HepG2 (cell line): Measurements from ENCODE around the gene FLYWCH1. TPM values are rescaled to one million over a fixed set of nuclear protein-coding genes. Genes with fewer than 3 reads are reported as not detected.

ENCODE experiments used
- ASH2L ChIP-seq: fragments of 300-600, 200-600 bp; sonication (generic); IDR thresholded peaks from 2 replicates; pipeline ENCODE4 v1.7.0; 2017; ENCODE audit warnings: low read depth, mild to moderate bottlenecking, moderate library complexity, mixed read lengths, low read length; ENCODE audit not compliant: insufficient read length
- BORCS8-MEF2B ChIP-seq: sonication (generic); formaldehyde crosslinking; IDR thresholded peaks from 2 replicates; pipeline ENCODE4 v1.8.0; 2022; ENCODE audit warnings: mild to moderate bottlenecking, missing genetic modification reagents
- ELF1 ChIP-seq: sonication (generic); formaldehyde crosslinking; IDR thresholded peaks from 2 replicates; pipeline ENCODE4 v1.4.0; 2020; ENCODE audit warnings: missing genetic modification reagents
- HNRNPK ChIP-seq: fragments of 200-400 bp; formaldehyde crosslinking; IDR thresholded peaks from 2 replicates; pipeline ENCODE4 v1.6.1; 2018; ENCODE audit warnings: low read length, low read depth, moderate library complexity, mild to moderate bottlenecking; ENCODE audit not compliant: poor library complexity, severe bottlenecking
- KLF9 ChIP-seq: IDR thresholded peaks from 2 replicates; pipeline ENCODE4 v1.6.1; 2016; ENCODE audit warnings: low read depth
- NAIF1 ChIP-seq: sonication (generic); formaldehyde crosslinking; IDR thresholded peaks from 2 replicates; pipeline ENCODE4 v1.5.0; 2020; ENCODE audit warnings: mild to moderate bottlenecking, missing genetic modification reagents, borderline replicate concordance
- NFIC ChIP-seq: IDR thresholded peaks from 2 replicates; pipeline ENCODE4 v1.6.1; 2012; ENCODE audit warnings: mild to moderate bottlenecking, low read length, inconsistent platforms
- PHF20 ChIP-seq: sonication (generic); formaldehyde crosslinking; IDR thresholded peaks from 2 replicates; pipeline ENCODE4 v1.5.0; 2020; ENCODE audit warnings: mild to moderate bottlenecking, missing genetic modification reagents
- PLRG1 ChIP-seq: fragments of 450-650 bp; conservative IDR thresholded peaks from 2 replicates; pipeline ENCODE4 v1.6.1; 2016
- PRDM15 ChIP-seq: sonication (generic); formaldehyde crosslinking; IDR thresholded peaks from 2 replicates; pipeline ENCODE4 v1.4.0; 2020; ENCODE audit warnings: missing genetic modification reagents
- RNF219 ChIP-seq: sonication (generic); formaldehyde crosslinking; IDR thresholded peaks from 2 replicates; pipeline ENCODE4 v1.5.0; 2020; ENCODE audit warnings: mild to moderate bottlenecking, missing genetic modification reagents
- THRA ChIP-seq: sonication (generic); formaldehyde crosslinking; IDR thresholded peaks from 2 replicates; pipeline ENCODE4 v1.4.0; 2020; ENCODE audit warnings: missing genetic modification reagents, borderline replicate concordance
- XBP1 ChIP-seq: sonication (generic); formaldehyde crosslinking; IDR thresholded peaks from 2 replicates; pipeline ENCODE4 v1.5.0; 2020; ENCODE audit warnings: missing genetic modification reagents
- ZNF276 ChIP-seq: sonication (generic); formaldehyde crosslinking; IDR thresholded peaks from 2 replicates; pipeline ENCODE4 v1.4.0; 2020; ENCODE audit warnings: mild to moderate bottlenecking, low read depth, missing genetic modification reagents
- ZNF543 ChIP-seq: sonication (generic); formaldehyde crosslinking; IDR thresholded peaks from 2 replicates; pipeline ENCODE4 v1.4.0; 2020; ENCODE audit warnings: mild to moderate bottlenecking, missing genetic modification reagents
- ZNF724P ChIP-seq: sonication (generic); formaldehyde crosslinking; IDR thresholded peaks from 2 replicates; pipeline ENCODE4 v1.8.0; 2022; ENCODE audit warnings: missing genetic modification reagents, borderline replicate concordance
- ZSCAN29 ChIP-seq: sonication (generic); formaldehyde crosslinking; conservative IDR thresholded peaks from 2 replicates; pipeline ENCODE4 v1.4.0; 2020; ENCODE audit warnings: mild to moderate bottlenecking, missing genetic modification reagents
- polyA plus RNA-seq, 8 experiments: library from polyadenylated mRNA; depleted of rRNA in 3 of 8; stranded (reverse) in 7 of 8; unstranded in 1 of 8; fragments of >200 nt; fragmentation: Illumina TruSeq in 4 of 8; extraction: Trizol in 4 of 8; gene quantifications; 2 replicates each; pipeline versions ENCODE4 v1.2.1 to v1.2.3, GENCODE V29; 2011 to 2016; ENCODE audit warnings: low read depth in 4 of 8, missing spikeins in 1 of 8, mixed read lengths in 1 of 8; ENCODE audit not compliant: insufficient read depth in 1 of 8
- total RNA-seq, 5 experiments: library from RNA; depleted of rRNA; stranded (reverse); fragments of >200 nt; fragmentation: Illumina TruSeq; extraction: Trizol; gene quantifications; 2 replicates each; pipeline ENCODE4 v1.2.3, GENCODE V29; 2016; ENCODE audit warnings: low read depth in 1 of 5
- TF ChIP-seq, protein P1 (sequence below): sonication (generic); formaldehyde crosslinking; IDR thresholded peaks from 2 replicates; pipeline ENCODE4 v1.5.1; 2020; ENCODE audit warnings: missing genetic modification reagents, mild to moderate bottlenecking, borderline replicate concordance

FLYWCH1 gene
- total and polyA plus RNA-seq, 2 of the 13 experiments (the other 11 are each of a cell fraction or from before 2014, with no cell fraction given), result 7.3 to 12.4 TPM

GRCh38 chr16:2883458-2883908 lies 28.2 kb upstream of the FLYWCH1 start (continued):
- TF ChIP-seq PRDM15 (no peak), NFIC (no peak), ZNF276 (CRISPR knock-in tag) (0 out of 2 replicates have a peak, but pooled peaks have one; percentile 8), BORCS8-MEF2B (CRISPR knock-in tag) (no peak; the same call in 1 of the 2 replicates), ASH2L (peak; percentile 36), NAIF1 (CRISPR knock-in tag) (0 out of 2 replicates have a peak, but pooled peaks have one; percentile 51), KLF9 (CRISPR knock-in tag) (no peak), ZSCAN29 (no peak), XBP1 (no peak), HNRNPK (no peak), PLRG1 (no peak), RNF219 (CRISPR knock-in tag) (no peak; the same call in 1 of the 2 replicates), ZNF543 (CRISPR knock-in tag) (no peak; the same call in 1 of the 2 replicates), ELF1 (CRISPR knock-in tag) (no peak), ZNF724P (CRISPR knock-in tag) (no peak), PHF20 (CRISPR knock-in tag) (peak; percentile 6; the same call in 1 of the 2 replicates), THRA (no peak; the same call in 1 of the 2 replicates)
- TF ChIP-seq, protein P1, sequence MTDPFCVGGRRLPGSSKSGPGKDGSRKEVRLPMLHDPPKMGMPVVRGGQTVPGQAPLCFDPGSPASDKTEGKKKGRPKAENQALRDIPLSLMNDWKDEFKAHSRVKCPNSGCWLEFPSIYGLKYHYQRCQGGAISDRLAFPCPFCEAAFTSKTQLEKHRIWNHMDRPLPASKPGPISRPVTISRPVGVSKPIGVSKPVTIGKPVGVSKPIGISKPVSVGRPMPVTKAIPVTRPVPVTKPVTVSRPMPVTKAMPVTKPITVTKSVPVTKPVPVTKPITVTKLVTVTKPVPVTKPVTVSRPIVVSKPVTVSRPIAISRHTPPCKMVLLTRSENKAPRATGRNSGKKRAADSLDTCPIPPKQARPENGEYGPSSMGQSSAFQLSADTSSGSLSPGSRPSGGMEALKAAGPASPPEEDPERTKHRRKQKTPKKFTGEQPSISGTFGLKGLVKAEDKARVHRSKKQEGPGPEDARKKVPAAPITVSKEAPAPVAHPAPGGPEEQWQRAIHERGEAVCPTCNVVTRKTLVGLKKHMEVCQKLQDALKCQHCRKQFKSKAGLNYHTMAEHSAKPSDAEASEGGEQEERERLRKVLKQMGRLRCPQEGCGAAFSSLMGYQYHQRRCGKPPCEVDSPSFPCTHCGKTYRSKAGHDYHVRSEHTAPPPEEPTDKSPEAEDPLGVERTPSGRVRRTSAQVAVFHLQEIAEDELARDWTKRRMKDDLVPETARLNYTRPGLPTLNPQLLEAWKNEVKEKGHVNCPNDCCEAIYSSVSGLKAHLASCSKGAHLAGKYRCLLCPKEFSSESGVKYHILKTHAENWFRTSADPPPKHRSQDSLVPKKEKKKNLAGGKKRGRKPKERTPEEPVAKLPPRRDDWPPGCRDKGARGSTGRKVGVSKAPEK (CRISPR knock-in tag), result no peak
